Fibroblast of lung (primary cell): ENCODE data around the gene VPS35. TPM values are rescaled to one million over a fixed set of nuclear protein-coding genes. Genes with fewer than 3 reads are reported as not detected.

Experiments
- DNase-seq, 2 donors: peaks; one replicate each; pipeline versions ENCODE4 v3.0.0 to v3.0.0-alpha.2; 2010; ENCODE audit warnings: low read depth in 2 of 2
- H2AFZ ChIP-seq: 2 replicates; pipeline ENCODE4 v1.5.1; 2012; ENCODE audit warnings: low read length, control low read depth, inconsistent platforms
- H3K27ac ChIP-seq: 2 replicates; pipeline ENCODE4 v1.5.1; 2011; ENCODE audit warnings: low read length, control low read depth; ENCODE audit not compliant: insufficient read depth
- H3K27me3 ChIP-seq: 2 replicates; pipeline ENCODE4 v1.5.1; 2011; ENCODE audit warnings: mild to moderate bottlenecking, low read length; ENCODE audit not compliant: control insufficient read depth, insufficient read depth
- H3K36me3 ChIP-seq: 2 replicates; pipeline ENCODE4 v1.5.1; 2011; ENCODE audit warnings: low read length; ENCODE audit not compliant: control insufficient read depth, insufficient read depth
- H3K4me1 ChIP-seq: 2 replicates; pipeline ENCODE4 v1.5.1; 2011; ENCODE audit warnings: low read length; ENCODE audit not compliant: control insufficient read depth, insufficient read depth; ENCODE audit errors: extremely low read depth
- H3K4me2 ChIP-seq: 2 replicates; pipeline ENCODE4 v1.5.1; 2011; ENCODE audit warnings: low read length, control low read depth; ENCODE audit not compliant: insufficient read depth; ENCODE audit errors: extremely low read depth
- H3K4me3 ChIP-seq, 4 experiments: fragments of 200-600 bp in 1 of 4; sonication (generic) in 1 of 4; replicated peaks in 1 of 4; 2 replicates each; pipeline ENCODE4 v1.5.1; 2011 to 2016; ENCODE audit warnings: low read length in 4 of 4, low read depth in 3 of 4, mild to moderate bottlenecking in 3 of 4, control low read depth in 2 of 4, inconsistent platforms in 1 of 4, mixed read lengths in 1 of 4; ENCODE audit not compliant: insufficient read depth in 1 of 4; ENCODE audit errors: control extremely low read depth in 1 of 4
- H3K79me2 ChIP-seq: 2 replicates; pipeline ENCODE4 v1.5.1; 2012; ENCODE audit warnings: mild to moderate bottlenecking, low read length, inconsistent platforms; ENCODE audit not compliant: control insufficient read depth, insufficient read depth
- H3K9ac ChIP-seq: 2 replicates; pipeline ENCODE4 v1.5.1; 2011; ENCODE audit warnings: mild to moderate bottlenecking, low read length, control low read depth; ENCODE audit not compliant: insufficient read depth
- H3K9me3 ChIP-seq: 2 replicates; pipeline ENCODE4 v1.5.1; 2012; ENCODE audit warnings: low read depth, low read length; ENCODE audit not compliant: control insufficient read depth, insufficient read depth
- H4K20me1 ChIP-seq: 2 replicates; pipeline ENCODE4 v1.5.1; 2011; ENCODE audit warnings: low read length; ENCODE audit not compliant: control insufficient read depth, insufficient read depth; ENCODE audit errors: extremely low read depth
- CTCF ChIP-seq, 2 donors: IDR thresholded peaks in 1 of 2; conservative IDR thresholded peaks in 1 of 2; 1 replicate in 1 of 2; 2 replicates in 1 of 2; pipeline ENCODE4 v1.5.1; 2011 to 2012; ENCODE audit warnings: low read length in 2 of 2, control low read depth in 1 of 2, inconsistent platforms in 1 of 2, low read depth in 1 of 2, mild to moderate bottlenecking in 1 of 2
- EZH2 ChIP-seq: IDR thresholded peaks from 2 replicates; pipeline ENCODE4 v1.5.1; 2012; ENCODE audit warnings: low read length, control low read depth, mild to moderate bottlenecking; ENCODE audit errors: missing control alignments
- polyA plus RNA-seq, 2 donors: library from polyadenylated mRNA; depleted of rRNA in 1 of 2; stranded (reverse) in 1 of 2; unstranded in 1 of 2; fragments of >200 nt; gene quantifications; 2 replicates each; pipeline ENCODE4 v1.2.1, GENCODE V29; 2011 to 2012; ENCODE audit warnings: missing spikeins in 1 of 2
- total RNA-seq: library from RNA; depleted of rRNA; stranded (reverse); fragments of >200 nt; gene quantifications from 2 replicates; pipeline ENCODE4 v1.2.1, GENCODE V29; 2014

VPS35 gene
- total and polyA plus RNA-seq, 2 donors (not counting 1 experiment from before 2014, with no cell fraction given): 77.2 to 92.3 TPM

GRCh38 chr16:46733319-46733830 lies 44.4 kb upstream of the VPS35 start:
- no peak overlapping the region for H3K27ac ChIP-seq
- H3K9me3 ChIP-seq: no peaks in the 10 kb centered on the region
- TF ChIP-seq EZH2 (no peak), CTCF (conservative IDR thresholded peaks at IDR 0.05 in 1 of 2, IDR thresholded peaks at IDR 0.05 in 1 of 2; ENCODE audit: low read depth in 1 of 2, low read length in 2 of 2) (no peak)
- no peak overlapping the region for H3K4me2 ChIP-seq
- H4K20me1 ChIP-seq: no peaks in the 10 kb centered on the region
- H3K4me3 ChIP-seq: no peak overlapping the region
- H3K79me2 ChIP-seq: no peaks in the 10 kb centered on the region
- H3K36me3 ChIP-seq: no peaks in the 10 kb centered on the region
- no peak for DNase-seq
- H3K4me1 ChIP-seq: no peaks in the 10 kb centered on the region
- H2AFZ ChIP-seq: no peak overlapping the region
- no peaks in the 10 kb centered on the region for H3K27me3 ChIP-seq
- H3K9ac ChIP-seq: no peak overlapping the region

- no peak overlapping the region for H2AFZ ChIP-seq
- no peak overlapping the region for H3K4me2 ChIP-seq
- no peaks in the 10 kb centered on the region for H3K4me1 ChIP-seq
- DNase-seq: no peak
- no peak overlapping the region for H3K27ac ChIP-seq
- no peaks in the 10 kb centered on the region for H3K79me2 ChIP-seq
- TF ChIP-seq CTCF (conservative IDR thresholded peaks at IDR 0.05 in 1 of 2, IDR thresholded peaks at IDR 0.05 in 1 of 2; ENCODE audit: low read depth in 1 of 2, low read length in 2 of 2): no peak
- no peak for TF ChIP-seq EZH2
- no peaks in the 10 kb centered on the region for H3K9me3 ChIP-seq
- no peaks in the 10 kb centered on the region for H3K36me3 ChIP-seq
- no peaks in the 10 kb centered on the region for H4K20me1 ChIP-seq
- H3K4me3 ChIP-seq: no peak overlapping the region
- no peaks in the 10 kb centered on the region for H3K27me3 ChIP-seq
- no peak overlapping the region for H3K9ac ChIP-seq
Measured at GRCh38 chr16:46732561-46732960, 43.6 kb upstream of the VPS35 start.

- no peaks in the 10 kb centered on the region for H3K79me2 ChIP-seq
- no peak overlapping the region for H3K27ac ChIP-seq
- H2AFZ ChIP-seq: no peak overlapping the region
- no peaks in the 10 kb centered on the region for H3K27me3 ChIP-seq
- H3K36me3 ChIP-seq: no peaks in the 10 kb centered on the region
- H3K4me3 ChIP-seq: no peak overlapping the region
- TF ChIP-seq EZH2 (no peak), CTCF (conservative IDR thresholded peaks at IDR 0.05 in 1 of 2, IDR thresholded peaks at IDR 0.05 in 1 of 2; ENCODE audit: low read depth in 1 of 2, low read length in 2 of 2) (no peak)
- H3K4me2 ChIP-seq: no peak overlapping the region
- H4K20me1 ChIP-seq: no peaks in the 10 kb centered on the region
- no peak for DNase-seq
- no peaks in the 10 kb centered on the region for H3K4me1 ChIP-seq
- no peak overlapping the region for H3K9ac ChIP-seq
- H3K9me3 ChIP-seq: no peaks in the 10 kb centered on the region
Measured at GRCh38 chr16:46731691-46732555, 42.9 kb upstream of the VPS35 start.
